Left kidney (tissue), 2 donors: ENCODE results near the gene LITAFD. TPM values are rescaled to one million over a fixed set of nuclear protein-coding genes. Genes with fewer than 3 reads are reported as not detected.

Source experiments
- DNase-seq: peaks from one replicate; pipeline ENCODE4 v3.0.0-alpha.2; 2013
- polyA plus RNA-seq: library from polyadenylated mRNA; unstranded; fragments of 120-200 nt; gene quantifications from one replicate; pipeline ENCODE4 v1.2.1, GENCODE V29; 2013; ENCODE audit not compliant: insufficient read length

Gene LITAFD
- polyA plus RNA-seq, 1 donor = not detected

DNA sequence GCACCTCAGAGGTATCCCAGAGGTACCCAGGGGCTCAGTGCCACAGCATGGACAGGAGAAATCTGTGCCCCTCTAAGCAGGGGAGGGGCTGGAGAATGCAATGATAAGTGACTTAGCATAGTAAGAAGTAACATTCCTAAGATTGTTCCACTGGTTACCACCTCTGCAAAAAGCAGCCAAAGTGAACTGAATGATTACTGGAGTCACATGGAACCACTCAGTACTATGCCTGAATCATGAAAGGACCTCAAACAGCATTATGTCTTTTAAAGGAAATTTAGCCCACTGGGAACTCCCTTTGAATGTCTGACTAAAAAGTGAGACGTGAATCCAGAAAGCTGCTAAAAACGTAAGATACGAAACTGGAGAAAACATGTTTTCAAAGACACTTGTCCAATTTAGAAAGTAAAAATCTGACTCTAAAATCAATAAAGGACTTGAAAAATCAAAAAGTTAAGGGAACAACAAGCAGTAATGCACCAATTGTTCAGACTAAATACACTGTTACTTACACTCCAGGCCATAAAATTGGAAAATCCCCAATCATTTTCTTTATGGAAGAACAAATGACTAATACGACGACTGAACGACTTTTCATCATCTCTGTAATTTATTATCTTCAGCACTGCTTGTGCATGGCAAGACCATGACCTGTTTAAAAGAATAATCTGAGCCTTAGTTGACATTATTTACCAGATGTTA is 38.6 kb downstream of the LITAFD start:
- DNase-seq = no peak

DNA sequence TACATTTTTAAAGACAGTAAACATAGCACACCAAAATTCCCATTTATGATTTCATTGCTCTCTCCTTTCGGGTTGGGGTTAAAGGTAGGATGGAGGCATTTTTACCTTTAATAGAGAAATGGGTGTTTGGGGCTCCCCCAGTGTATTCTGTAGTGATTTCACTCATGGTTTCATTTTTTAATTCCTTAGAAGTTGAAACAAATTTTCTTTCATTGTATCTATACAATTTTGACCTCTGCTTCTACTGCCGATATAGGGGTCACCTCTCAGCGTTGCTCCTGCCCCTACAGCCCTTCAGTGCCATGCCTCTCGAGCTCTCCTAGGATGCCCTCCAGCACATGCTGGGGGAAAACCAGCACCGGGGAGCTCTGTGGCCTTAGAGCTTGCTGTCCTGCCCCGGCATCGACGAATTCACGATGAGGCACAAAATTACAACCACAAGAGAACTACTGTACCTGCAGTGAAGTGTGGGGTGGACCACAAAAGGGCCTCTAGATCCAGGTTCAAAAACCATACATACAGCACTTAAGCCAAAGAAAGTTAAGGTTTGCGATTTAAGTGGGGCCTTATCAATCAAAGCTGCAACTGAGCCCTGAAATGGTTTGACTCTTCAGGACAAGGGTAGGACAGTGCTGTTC is 39.3 kb downstream of the LITAFD start:
- DNase-seq = no peak

DNA sequence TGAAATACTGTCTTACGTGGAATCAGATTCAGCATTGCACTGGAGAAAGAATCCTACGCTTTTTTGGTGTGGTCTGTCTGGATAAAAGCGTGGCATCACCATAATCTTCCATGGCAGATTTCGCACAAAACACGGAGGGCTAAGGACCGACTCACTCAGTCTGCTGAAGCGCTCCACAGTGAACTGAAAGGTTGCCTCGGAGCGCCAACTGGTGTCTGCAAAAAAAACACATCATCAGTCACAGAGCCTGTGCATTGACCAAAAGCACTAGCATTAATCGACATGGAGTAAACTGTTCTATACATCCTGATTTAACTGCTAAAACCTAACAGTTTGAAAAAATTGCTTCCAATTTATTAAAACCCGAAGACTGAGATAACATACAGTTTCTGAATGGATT is 41.0 kb downstream of the LITAFD start:
- no peak for DNase-seq

DNA sequence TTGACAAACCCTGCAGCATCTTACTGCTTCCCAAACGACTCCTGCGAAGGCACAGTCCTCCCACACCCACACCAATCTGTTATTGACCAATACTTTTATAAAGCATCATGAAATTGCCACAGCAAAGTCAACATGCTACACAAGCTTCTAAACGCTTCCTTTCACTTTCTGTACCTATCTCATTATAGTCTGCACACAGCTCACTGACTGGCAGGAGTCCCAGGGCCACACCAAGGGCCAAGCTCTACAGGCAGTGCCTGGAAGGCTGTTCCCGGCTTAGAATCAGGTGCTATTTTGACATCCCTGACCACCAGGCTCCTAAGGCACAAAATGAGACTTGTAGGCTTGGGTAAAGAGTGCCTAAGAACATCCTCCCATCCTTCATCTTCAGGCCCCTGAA is 42.1 kb downstream of the LITAFD start:
- no peak for DNase-seq

DNA sequence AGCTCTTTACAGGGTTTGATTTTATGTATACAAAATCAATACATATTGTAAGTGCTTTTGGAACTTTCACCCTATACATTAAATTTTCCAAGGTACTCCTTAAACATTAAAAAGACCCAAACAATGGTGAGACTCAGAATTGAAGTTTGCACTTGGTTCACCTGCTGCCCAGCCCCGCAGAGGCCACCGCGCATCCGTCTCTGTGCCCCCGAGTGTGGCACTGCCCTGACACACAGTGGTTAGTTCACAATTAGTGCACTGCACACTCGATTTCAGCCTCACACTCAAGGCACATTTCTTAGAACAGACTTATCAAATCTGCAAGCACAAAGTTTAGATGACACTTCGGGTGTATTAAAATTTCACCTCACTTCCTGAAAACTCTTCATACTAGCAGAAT is 43.3 kb downstream of the LITAFD start:
- DNase-seq = no peak

DNA sequence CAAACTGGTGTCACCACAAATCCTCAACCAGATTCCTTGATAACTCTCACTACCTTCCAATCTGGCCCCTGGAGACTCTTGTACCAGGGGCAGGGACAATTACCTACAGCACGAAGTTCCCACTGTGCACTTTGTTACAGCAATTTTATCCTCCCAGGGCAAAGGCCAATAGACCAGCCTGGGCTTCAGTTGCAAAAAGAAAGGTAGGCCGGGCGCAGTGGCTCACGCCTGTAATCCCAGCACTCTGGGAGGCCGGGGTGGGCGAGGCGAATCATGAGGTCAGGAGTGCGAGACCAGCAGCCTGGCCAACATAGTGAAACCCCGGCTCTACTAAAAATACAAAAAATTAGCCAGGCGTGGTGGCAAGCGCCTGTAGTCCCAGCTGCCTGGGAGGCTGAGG is 44.7 kb downstream of the LITAFD start:
- DNase-seq = no peak

DNA sequence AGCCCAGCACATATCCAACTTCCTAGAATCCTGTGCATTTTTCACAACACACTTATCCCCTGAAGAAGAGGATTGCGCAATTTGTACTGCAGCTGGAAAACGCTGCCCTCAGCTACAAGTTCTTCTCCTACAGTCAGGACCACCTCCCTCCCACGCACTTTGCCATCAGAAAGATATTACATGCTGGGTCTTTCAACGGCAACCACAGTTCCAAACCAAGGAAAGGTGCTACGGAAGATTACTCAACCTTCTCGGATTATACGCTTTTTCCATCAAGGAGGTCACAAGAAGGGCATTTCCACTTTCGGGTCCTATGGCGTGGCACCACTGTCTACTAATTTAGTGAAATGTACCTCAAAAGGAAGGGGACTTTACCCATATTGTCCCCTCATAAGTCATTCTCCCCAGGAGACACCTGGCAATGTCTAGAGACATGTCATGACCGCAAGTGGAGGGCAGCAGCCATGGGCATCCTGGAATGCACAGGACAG is 46.4 kb downstream of the LITAFD start:
- no peak for DNase-seq

DNA sequence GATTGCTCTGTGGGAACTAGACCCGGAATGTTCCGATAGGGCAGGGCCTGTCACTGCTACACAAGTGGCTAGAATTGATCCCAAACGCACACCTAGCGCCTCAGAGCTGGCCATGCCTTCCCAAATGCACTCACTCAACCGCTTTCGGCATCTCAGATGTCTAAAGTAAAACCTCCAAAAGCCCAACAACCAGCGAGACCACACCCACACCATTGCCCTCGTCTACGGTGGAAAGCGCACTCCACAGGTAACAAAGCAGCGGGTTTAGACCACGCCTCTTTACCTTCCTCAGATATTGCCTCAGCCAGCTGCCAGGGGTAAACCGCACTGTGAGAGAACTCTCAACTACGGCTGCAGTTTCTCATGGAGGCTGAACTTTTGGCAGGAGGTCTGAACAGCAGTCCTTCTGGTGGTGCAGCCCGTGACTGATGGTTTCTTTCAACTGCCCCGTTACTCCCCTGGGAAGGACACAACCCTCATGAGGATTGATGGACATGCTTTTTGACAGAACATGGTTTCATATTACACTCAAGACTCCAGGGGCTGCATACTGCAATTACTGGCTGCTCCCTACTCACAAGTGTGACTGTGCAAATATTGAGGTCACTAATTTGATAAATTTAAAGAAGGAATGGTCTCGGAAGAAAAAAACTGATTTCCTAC is 47.1 kb downstream of the LITAFD start:
- no peak for DNase-seq

DNA sequence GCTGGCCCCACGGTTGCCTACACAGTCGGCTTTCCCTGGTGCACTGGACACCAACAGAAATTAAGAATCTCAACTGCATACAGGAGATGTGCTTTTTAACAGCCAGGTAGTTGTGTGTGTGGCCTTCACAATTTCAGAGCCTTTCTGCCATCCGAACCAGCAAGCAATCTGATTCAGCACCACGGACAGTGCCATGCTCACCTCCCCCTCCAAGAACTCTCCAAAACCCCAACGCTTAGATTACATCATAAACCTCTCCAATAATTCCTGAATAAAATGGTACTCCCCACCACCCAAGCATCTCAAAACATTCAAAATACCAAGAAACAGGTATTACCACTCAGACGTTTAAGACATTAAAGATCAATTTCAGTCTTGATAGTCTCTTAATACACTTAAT is 49.7 kb downstream of the LITAFD start:
- DNase-seq = peak; percentile 77

DNA sequence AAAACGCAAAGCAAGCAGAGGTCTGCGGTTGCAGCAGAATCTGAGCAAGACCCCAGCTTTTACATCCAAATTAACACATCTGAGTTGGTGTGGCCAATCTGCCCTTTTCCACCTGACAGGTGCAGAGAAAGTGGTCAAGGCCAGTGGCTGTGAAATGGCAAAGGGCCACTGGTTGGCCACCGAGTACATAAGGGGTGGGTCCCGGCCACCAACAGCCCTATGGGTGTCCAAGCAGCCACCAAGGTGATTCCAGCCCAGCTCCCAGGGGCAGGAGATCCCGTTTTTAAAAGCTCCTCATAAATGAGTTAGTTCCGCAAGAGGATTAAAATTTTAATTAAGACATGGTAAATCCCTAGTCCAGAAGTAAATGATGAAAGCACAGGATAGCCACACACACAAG is 52.5 kb downstream of the LITAFD start:
- no peak for DNase-seq

Other genes starting within 250 kb of the LITAFD start
- gene ABAT, start 207.7 kb upstream of the LITAFD start, polyA plus RNA-seq = 73.5 TPM
- gene TMEM186, start 84.7 kb upstream of the LITAFD start, polyA plus RNA-seq = 18.6 TPM
- 24.5 TPM for gene PMM2, start 84.5 kb upstream of the LITAFD start, polyA plus RNA-seq
- 68.5 TPM for gene CARHSP1, start 13.3 kb upstream of the LITAFD start, polyA plus RNA-seq
- gene USP7, start 81.6 kb downstream of the LITAFD start, polyA plus RNA-seq = 151 TPM
- 58.1 TPM for gene HAPSTR1, start 209.3 kb downstream of the LITAFD start, polyA plus RNA-seq